ENCODE measurements around the gene TENM4. TPM values are rescaled to one million over a fixed set of nuclear protein-coding genes. Genes with fewer than 3 reads are reported as not detected.

The TENM4 gene
- polyA plus RNA-seq, 1 experiment = 0.39 TPM

DNA sequence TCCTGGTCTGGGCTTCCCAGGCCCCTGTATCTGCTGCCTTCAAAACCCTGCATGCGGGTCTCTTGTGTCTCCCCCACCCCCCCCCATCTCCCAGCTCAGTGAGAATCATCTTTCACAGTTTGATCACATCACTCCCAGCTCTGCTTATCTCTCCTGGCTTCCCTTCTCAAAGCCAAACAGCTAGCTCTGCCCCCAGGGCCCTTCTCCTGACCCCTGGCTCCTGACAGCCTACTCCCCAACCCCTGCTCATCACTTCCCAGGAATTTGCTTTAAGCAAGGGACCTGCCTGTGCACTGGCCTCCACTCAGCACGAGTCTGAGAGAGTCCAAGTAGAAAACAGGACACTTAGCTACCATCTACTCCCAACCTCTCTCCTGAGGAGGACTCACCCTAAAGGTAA, 342.7 kb downstream of the TENM4 start:
- CTCF ChIA-PET = interaction anchor here (1.0 to 3.5 kb wide), 5 partner anchors 11 to 452 kb away, joined by 3 to 69 read pairs (median 7); no protein-coding TSS in a partner anchor
- H3K36me3 ChIP-seq (ENCODE audit: control insufficient read depth, insufficient read depth, low read length) = no peaks in the 10 kb centered on the region
- POLR2A ChIA-PET = no interaction called here
- DNase-seq (ENCODE audit: low read depth) = no peak
- no peak overlapping the region for H3K4me3 ChIP-seq (ENCODE audit: low read depth, low read length)
- no peaks in the 10 kb centered on the region for H3K27me3 ChIP-seq (ENCODE audit: control insufficient read depth, insufficient read depth, low read length)
- TF ChIP-seq, protein P1, sequence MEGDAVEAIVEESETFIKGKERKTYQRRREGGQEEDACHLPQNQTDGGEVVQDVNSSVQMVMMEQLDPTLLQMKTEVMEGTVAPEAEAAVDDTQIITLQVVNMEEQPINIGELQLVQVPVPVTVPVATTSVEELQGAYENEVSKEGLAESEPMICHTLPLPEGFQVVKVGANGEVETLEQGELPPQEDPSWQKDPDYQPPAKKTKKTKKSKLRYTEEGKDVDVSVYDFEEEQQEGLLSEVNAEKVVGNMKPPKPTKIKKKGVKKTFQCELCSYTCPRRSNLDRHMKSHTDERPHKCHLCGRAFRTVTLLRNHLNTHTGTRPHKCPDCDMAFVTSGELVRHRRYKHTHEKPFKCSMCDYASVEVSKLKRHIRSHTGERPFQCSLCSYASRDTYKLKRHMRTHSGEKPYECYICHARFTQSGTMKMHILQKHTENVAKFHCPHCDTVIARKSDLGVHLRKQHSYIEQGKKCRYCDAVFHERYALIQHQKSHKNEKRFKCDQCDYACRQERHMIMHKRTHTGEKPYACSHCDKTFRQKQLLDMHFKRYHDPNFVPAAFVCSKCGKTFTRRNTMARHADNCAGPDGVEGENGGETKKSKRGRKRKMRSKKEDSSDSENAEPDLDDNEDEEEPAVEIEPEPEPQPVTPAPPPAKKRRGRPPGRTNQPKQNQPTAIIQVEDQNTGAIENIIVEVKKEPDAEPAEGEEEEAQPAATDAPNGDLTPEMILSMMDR (IDR thresholded peaks at IDR 0.05; ENCODE audit: insufficient read depth, low read depth, low read length) = no peak

DNA sequence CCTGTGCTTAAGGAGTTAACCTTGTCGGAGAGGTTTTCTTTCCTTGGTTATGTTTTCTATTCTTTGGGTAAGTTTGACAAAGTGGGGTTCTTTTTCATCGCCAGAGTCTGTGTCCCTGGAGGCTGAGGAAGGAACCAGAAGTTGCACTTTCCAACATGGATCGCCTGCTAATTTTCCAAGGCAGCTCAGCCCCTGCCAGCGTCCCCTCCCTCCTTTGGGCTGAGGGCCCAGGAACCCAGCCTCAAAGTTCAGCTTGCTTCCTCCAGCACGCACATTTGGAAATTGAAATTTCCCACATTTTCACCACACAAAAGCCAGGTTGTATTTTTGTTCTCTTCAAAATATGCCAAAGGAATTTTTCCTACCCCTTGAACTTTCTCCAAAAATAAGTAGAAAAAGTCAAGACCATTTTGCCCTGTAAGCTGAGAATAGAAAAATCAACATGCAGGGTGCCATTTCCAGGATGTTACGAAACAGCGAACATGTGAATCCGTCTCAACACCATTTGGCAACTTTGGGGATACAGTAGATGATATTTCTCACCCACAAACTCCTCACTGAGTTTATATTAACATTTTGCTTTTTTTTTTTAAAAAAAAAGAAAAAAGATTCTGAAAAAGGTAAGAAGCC, 343.5 kb downstream of the TENM4 start:
- CTCF ChIA-PET = interaction anchor here (1.2 to 3.5 kb wide), 4 partner anchors 12 to 452 kb away, joined by 7 to 69 read pairs (median 19); no protein-coding TSS in a partner anchor
- no peak for DNase-seq (ENCODE audit: low read depth)
- TF ChIP-seq, protein P1 (IDR thresholded peaks at IDR 0.05; ENCODE audit: insufficient read depth, low read depth, low read length) = no peak
- no peaks in the 10 kb centered on the region for H3K27me3 ChIP-seq (ENCODE audit: control insufficient read depth, insufficient read depth, low read length)
- POLR2A ChIA-PET = interaction anchor here (0.6 kb wide), 1 partner anchor 10 kb away, joined by 3 read pairs; no protein-coding TSS in a partner anchor
- no peaks in the 10 kb centered on the region for H3K36me3 ChIP-seq (ENCODE audit: control insufficient read depth, insufficient read depth, low read length)
- H3K4me3 ChIP-seq (ENCODE audit: low read depth, low read length) = no peak overlapping the region

DNA sequence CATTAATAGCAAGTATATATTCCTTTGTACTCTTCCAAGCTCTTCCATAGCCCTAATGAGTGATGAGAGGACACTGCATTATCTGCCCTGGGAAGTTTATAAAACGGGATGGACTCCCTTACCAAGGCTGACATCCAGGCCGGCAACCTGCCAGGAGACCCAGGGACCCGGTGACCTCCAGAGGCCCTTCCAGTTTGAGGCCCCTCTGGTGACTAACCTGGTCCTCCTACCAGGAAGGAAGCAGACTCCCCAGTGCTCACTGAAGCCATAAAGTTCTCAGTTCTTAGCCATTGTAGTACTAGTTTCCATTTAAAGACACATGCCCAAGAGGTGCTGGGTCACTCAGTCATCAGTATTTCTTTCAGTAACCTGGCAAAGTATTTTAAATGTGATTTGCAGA, 345.4 kb downstream of the TENM4 start:
- CTCF ChIA-PET = interaction anchor here (0.9 kb wide), 1 partner anchor 449 kb away, joined by 3 read pairs; no protein-coding TSS in a partner anchor
- Histone ChIP-seq H3K36me3 (ENCODE audit: control insufficient read depth, insufficient read depth, low read length) (no peaks in the 10 kb centered on the region), H3K4me3 (ENCODE audit: low read depth, low read length) (no peak overlapping the region), H3K27me3 (ENCODE audit: control insufficient read depth, insufficient read depth, low read length) (no peaks in the 10 kb centered on the region)
- TF ChIP-seq, protein P1 (IDR thresholded peaks at IDR 0.05; ENCODE audit: insufficient read depth, low read depth, low read length) = no peak
- POLR2A ChIA-PET = no interaction called here
- no peak for DNase-seq (ENCODE audit: low read depth)

DNA sequence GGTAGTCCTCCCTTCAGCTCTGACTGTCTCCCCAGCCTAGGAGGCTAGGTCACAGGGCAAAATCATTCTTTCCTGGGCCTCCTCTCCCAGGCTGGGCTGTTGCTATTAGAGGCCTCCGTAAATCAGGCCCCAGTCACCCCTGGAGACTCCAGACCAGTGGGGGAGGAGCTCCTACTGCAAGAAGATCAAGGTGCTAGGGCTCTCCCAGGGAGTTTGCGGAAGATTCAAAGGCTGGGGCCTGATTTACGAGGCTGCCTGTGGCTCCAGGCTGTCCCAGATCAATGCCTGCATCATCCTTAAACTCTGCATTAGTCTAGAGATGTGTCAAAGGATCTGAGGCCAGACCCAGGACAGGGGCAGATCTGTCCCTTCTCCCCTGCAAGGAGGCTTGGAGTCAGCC, 346.2 kb downstream of the TENM4 start:
- Histone ChIP-seq H3K4me3 (ENCODE audit: low read depth, low read length) (no peak overlapping the region), H3K27me3 (ENCODE audit: control insufficient read depth, insufficient read depth, low read length) (no peaks in the 10 kb centered on the region), H3K36me3 (ENCODE audit: control insufficient read depth, insufficient read depth, low read length) (no peaks in the 10 kb centered on the region)
- DNase-seq (ENCODE audit: low read depth) = no peak
- ChIA-PET POLR2A (no interaction called here), CTCF (interaction anchor here (0.7 kb wide), 1 partner anchor 172 kb away, joined by 3 read pairs; no protein-coding TSS in a partner anchor)
- TF ChIP-seq, protein P1 (IDR thresholded peaks at IDR 0.05; ENCODE audit: insufficient read depth, low read depth, low read length) = no peak

DNA sequence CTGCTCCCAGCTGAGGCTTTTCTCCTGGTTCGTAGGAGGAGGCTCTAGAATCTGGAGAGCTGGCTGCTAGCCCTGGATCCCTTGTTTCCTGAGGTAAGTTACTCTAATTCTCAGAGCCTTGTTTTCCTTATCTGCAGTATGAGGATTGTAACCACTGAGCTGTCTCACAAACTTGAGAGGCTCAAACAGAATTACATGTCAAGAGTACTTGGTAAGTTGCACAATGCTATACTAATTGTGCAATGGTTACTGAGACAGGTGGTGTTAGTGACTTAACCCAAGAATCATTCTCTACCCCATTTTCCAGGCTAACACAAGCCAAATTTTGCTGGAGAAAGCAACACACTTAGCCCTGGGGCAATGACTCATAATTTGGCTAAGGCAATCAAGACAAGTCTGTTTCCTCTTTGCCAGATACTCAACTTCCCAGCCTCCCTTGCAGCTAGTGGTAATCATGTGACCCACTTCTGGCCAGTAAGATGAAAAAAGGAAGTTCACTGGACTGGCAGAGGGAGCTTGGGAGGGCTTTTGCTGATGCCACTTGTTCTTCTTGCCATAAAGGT, 348.0 kb downstream of the TENM4 start:
- peak; percentile 100 for DNase-seq (ENCODE audit: low read depth)
- ChIA-PET POLR2A (interaction anchor here (0.7 kb wide), 1 partner anchor 676 kb away, joined by 4 read pairs; no protein-coding TSS in a partner anchor), CTCF (interaction anchor here (0.7 to 2.0 kb wide), 8 partner anchors 9 to 447 kb away, joined by 3 to 14 read pairs (median 4); no protein-coding TSS in a partner anchor)
- Histone ChIP-seq H3K36me3 (ENCODE audit: control insufficient read depth, insufficient read depth, low read length) (no peaks in the 10 kb centered on the region), H3K4me3 (ENCODE audit: low read depth, low read length) (no peak overlapping the region), H3K27me3 (ENCODE audit: control insufficient read depth, insufficient read depth, low read length) (no peaks in the 10 kb centered on the region)
- TF ChIP-seq, protein P1 (IDR thresholded peaks at IDR 0.05; ENCODE audit: insufficient read depth, low read depth, low read length) = no peak

Measured in BJ (cell line).